ENCODE measurements around the gene PPIL4. TPM values are rescaled to one million over a fixed set of nuclear protein-coding genes. Genes with fewer than 3 reads are reported as not detected.

PPIL4 gene
- total and polyA plus RNA-seq, 8 donors = 6.5 to 14.2 (median 8.8) TPM

- DNase-seq (no peak), FAIRE-seq (no peak), ATAC-seq (peak in 1 of 4 donors; percentile 11)
- H3K36me3 ChIP-seq = no peaks in the 10 kb centered on the region
- no peaks in the 10 kb centered on the region for H3K27me3 ChIP-seq
- no peak overlapping the region for H3K27ac ChIP-seq
- H3K4me1 ChIP-seq = no peaks in the 10 kb centered on the region
- no peaks in the 10 kb centered on the region for H3K9me3 ChIP-seq
- no peak for TF ChIP-seq CTCF (IDR thresholded peaks at IDR 0.05)
- intact Hi-C loops (cut with DNase I) = no loop called here
- no peak overlapping the region for H3K4me3 ChIP-seq
- WGBS, 2 donors = 84 to 93% methylated on average over 30 of the region's 30 CpGs
Observed at GRCh38 chr6:149474108-149474935, 71.5 kb downstream of the PPIL4 start.

GRCh38 chr6:149473080-149474052, 72.5 kb downstream of the PPIL4 start:
- Histone ChIP-seq H3K36me3 (no peaks in the 10 kb centered on the region), H3K9me3 (no peaks in the 10 kb centered on the region), H3K27ac (no peak overlapping the region), H3K27me3 (no peaks in the 10 kb centered on the region), H3K4me1 (no peaks in the 10 kb centered on the region), H3K4me3 (no peak overlapping the region)
- ATAC-seq = peak in 1 of 4 donors; percentile 48
- DNase-seq = no peak
- WGBS, 2 donors = 72 to 76% methylated on average over 21 of the region's 21 CpGs
- no peak for FAIRE-seq
- no peak for TF ChIP-seq CTCF (IDR thresholded peaks at IDR 0.05)
- intact Hi-C loops (cut with DNase I) = no loop called here

GRCh38 chr6:149472241-149472640, 73.6 kb downstream of the PPIL4 start:
- TF ChIP-seq CTCF (IDR thresholded peaks at IDR 0.05) = no peak
- no peaks in the 10 kb centered on the region for H3K36me3 ChIP-seq
- H3K4me1 ChIP-seq = no peaks in the 10 kb centered on the region
- H3K9me3 ChIP-seq = no peaks in the 10 kb centered on the region
- H3K27me3 ChIP-seq = no peaks in the 10 kb centered on the region
- no peak for FAIRE-seq
- DNase-seq = no peak
- intact Hi-C loops (cut with DNase I) = no loop called here
- H3K27ac ChIP-seq = no peak overlapping the region
- no peak for ATAC-seq
- 88 to 92% methylated on average over 5 of the region's 5 CpGs for WGBS, 2 donors
- H3K4me3 ChIP-seq = no peak overlapping the region

GRCh38 chr6:149471801-149472200, 74.0 kb downstream of the PPIL4 start:
- ATAC-seq (no peak), DNase-seq (no peak), FAIRE-seq (no peak)
- no peaks in the 10 kb centered on the region for H3K4me1 ChIP-seq
- no peaks in the 10 kb centered on the region for H3K9me3 ChIP-seq
- no peaks in the 10 kb centered on the region for H3K36me3 ChIP-seq
- H3K4me3 ChIP-seq = no peak overlapping the region
- TF ChIP-seq CTCF (IDR thresholded peaks at IDR 0.05) = no peak
- no peak overlapping the region for H3K27ac ChIP-seq
- H3K27me3 ChIP-seq = no peaks in the 10 kb centered on the region
- intact Hi-C loops (cut with DNase I) = no loop called here
- 44 to 82% methylated on average over 3 of the region's 3 CpGs for WGBS, 2 donors
